Activated naive CD4-positive, alpha-beta T cell (primary cell): ENCODE measurements around the gene ID2.

Experiments used
- DNase-seq, 4 experiments: peaks; one replicate each; lab custom pipeline; 2025; lab: John Stamatoyannopoulos, UW

The ID2 gene

DNA sequence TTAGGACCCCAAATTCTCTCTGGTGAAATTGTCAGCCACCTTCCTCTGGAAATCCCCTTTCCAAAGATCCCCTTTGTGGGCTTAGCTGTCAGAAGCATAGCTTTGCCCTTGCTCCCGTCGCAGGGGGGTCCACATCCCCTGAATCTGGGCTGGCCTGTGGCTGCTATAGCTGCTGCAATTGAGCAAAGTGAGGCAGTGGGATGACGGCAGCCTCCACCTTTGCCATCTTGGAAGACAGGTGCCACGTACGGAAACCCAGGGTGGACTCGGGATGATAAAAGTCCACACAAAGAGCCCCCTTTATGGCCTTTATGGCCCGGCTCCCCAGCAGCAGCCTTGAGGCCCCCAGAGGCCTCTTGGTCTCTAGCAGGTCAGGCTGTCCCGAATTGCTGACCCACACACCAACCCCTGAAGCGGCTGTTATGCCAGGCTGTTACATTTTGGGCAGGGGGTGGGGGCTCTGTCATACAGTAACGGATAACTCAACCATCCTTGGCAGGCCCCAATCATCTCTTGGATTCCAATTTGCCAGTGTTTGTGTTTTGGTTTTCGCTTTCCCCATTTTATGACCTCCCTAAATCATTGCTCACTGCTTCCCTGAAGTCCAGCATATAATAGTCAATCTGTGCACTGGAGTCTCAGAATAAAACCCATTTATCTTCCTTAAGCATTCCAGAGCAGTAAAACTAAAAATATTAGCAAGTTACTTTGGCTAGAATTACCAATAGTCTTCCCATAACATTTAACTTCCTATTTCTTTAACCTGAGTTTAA lies 33.2 kb upstream of the ID2 start:
- no peak for DNase-seq

DNA sequence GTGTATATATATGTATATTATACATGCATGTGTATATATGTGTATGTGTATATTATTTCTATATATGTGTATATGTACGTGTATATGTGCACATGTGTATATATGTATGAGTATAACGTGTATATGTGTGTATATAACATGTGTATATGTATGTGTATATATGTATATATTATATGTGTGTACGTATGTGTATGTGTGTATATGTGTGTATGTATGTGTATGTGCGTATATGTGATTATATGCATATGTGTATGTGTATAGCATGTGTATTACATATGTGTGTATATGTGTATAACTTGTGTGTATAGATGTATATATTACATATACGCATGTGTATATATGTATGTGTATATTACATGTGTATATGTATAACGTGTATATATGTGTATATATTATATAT lies 32.1 kb upstream of the ID2 start:
- DNase-seq: no peak

DNA sequence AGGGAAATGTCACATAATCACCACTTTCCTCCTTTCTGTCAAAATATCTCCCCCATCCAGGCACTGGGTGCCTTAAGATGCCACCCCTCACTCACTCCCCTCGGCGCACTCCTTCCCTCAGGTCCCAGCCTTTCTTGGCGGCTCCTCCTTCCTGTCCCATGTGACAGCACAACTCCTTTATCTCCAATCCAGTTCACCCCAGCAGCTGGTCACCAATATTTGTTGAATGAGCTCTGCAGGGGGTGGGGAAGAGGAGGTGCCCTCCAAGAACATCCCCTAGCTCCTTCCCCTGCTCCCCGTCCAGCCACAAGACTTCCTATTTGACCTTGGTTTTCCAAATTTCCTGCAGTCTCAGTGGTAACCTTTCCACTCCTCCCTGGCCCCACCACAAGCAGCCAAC lies 31.6 kb upstream of the ID2 start:
- DNase-seq: no peak

DNA sequence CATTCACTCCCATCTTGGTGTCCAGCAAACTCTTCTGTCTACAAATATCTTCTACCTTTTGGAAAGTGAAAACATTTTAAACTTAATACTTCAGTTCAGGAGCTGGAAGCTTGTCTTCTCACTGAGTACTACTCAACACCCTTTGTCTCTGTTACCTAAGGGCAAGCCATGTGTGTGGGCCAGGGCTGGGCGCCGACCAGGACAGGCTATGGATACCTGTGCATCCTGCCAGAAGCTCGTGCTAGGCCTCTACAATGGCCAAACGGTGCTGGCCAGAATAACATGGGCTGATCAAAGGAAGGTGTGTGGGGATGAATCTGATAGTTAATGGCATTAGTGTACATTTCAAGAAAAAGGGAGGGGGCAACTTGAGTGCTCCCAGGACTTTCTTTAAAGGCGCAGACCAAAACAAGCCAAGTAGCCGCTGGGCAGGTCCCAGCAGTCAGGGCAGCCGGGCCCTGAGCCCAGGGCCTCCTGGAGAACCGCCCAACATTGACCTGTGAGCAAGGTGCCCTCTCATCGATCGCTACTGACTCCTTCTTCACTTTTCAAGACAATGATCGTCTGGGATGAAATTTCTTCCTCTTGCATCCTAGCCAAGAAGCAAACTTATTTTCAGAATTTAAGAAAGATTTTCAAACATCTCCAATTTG lies 29.0 kb upstream of the ID2 start:
- DNase-seq: no peak

DNA sequence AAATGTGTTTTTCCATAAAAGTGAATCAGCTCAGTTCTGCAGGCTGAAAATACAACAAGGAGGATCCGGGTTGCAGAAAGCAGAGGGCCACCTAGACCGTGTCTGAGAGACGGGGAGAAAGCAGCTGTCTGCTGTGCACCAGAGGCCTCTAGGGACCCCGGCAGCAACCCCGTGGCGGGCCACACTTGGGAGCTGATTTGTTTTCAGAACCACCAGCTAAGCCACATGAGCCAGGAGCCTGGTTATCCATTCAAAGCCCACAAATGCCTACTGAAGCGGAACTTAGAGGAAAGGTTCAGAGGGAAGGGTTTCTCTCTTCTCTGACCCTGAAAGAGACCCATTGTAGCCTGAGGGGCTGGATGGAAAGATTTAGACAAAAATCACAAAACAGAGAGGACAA lies 28.4 kb upstream of the ID2 start:
- DNase-seq: no peak

DNA sequence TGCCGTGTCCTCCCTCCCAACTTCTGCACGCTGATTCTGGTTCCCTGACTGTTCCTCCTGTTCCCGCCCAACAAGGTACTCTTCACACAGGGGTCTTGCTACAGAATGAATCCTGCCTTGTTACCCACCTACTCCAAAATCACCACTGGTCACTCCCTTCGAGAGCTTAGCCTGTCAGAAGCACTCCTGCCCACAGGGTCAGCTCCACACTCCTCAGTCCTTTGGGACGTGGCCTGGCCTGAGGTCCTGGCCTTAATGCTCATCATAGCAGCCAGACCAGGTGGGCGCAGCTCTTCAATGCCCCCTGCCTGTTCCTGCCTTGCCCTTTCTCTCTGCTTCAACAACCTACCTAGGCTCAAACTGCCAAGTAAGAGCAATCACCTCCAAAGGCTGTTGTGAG lies 27.8 kb upstream of the ID2 start:
- no peak for DNase-seq

DNA sequence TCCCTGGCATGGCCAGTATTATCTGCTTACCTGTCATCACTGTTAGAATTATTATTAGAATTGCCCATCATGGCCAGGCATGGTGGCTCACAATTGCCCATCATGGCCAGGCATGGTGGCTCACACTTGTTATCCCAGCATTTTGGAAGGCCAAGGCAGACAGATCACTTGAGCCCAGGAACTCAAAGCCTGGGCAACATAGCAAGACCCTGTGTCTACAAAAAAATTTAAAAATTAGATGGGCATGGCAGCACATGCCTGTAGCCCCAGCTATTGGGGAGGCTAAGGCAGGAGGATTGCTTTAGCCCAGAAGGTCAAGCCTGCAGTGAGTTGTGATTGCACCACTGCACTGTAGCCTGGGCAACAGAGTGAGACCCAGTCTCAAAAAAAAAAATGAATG lies 27.4 kb upstream of the ID2 start:
- DNase-seq: no peak

DNA sequence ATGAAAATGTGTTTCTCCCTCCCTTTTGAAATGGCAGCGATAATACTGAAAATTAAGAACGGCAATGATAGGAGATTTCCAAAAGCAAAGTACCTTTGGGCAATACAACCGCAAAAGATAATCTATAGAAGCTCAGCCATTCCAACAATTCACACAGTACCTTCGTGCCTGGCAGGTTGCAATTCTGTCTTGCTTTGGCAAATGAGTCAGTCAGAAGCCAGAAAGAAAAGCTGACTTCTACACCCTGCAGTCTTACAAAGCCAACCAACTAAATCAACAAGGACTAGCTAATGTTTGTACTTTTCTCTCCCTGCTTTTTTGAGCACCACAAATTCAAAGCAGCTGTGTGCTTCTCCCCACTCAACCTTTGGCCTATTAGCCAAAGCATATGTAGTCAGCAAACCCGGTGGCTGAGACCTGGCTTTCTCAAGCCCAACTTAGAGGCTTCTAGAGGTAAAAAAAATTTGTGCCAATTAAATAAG lies 25.7 kb upstream of the ID2 start:
- no peak for DNase-seq

DNA sequence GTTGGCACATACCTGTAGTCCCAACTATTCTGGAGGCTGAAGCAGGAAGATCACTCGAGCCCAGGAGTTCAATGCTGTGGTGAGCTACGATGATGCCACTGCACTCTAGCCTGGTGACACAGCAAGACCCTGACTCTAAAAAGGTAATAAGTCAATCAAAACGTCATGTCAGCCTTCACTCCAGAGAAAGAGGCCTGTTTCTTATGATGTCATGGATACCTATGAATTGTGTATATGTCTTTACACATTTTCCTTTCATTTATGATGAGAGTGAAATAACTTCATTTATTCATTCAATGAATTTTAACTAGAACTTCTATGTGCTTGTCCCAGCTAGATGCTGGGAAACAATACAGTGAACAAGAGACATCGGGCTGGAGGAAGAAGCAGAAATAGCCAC lies 25.0 kb upstream of the ID2 start:
- no peak for DNase-seq

DNA sequence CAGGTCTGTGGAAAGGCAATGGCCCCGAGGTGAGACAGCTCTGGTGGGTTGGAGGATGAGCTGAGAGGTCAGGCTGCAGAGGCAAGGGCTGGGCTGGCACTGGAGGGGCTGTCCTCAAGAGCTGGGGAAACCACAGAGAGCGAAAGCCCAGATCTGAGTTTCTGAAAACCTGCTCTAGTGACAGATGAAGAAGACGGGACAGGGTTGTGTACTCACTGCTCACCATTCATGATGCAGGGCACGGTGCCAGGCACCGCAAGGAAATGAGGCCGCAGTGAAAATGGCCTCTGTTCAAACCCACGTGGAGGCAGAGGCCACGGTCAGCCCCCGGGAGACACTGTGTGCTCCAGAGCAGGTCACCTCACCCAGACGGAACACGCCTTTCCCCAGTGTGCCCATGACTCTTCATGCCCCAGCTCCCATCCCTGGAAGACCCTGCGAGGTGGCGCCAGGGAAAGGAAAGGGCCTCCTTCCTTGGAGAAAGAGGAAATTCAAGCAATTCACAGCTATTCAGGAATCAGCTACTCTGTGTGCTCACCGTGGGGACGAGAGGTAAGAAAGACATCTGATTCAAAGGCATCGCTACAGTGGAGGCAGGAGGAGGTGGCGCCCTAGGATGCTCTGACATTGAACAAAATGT lies 24.3 kb upstream of the ID2 start:
- no peak for DNase-seq

DNA sequence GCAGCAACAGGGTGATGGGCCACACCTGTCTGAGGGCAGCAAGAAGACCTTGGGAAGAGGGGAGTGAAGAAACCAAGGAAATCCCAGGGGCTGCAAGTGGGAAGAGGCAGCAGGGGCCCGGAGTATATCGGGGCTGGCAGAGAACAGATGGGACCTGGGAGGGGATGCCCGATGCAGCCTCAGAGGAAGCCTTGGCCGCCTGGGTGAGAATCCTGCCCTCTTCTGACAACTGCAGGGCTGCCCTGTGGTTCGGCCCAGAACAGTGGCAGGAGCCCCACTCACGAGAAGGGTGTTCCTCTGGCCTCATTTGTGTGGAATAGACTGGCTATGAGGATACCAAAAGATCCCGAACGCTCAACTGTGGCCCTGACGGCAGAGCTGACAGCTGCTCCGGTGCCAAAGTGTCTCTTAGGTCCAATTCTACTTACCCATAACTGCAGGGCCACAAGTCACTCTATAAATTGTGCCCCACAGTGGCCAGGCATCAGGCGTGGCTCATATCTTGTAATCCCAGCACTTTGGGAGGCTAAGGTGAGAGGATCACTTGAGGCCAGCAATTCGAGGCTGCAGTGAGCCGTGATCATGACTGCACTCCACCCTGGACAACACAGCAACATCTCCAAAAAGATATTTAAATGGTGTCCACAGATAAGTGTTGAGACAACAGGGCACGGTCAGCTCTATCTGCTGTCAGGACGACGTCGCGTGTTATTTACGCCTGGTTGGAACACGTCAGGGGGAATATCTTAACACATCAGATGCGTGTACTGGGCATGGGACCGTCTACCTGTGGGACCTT lies 23.6 kb upstream of the ID2 start:
- no peak for DNase-seq

DNA sequence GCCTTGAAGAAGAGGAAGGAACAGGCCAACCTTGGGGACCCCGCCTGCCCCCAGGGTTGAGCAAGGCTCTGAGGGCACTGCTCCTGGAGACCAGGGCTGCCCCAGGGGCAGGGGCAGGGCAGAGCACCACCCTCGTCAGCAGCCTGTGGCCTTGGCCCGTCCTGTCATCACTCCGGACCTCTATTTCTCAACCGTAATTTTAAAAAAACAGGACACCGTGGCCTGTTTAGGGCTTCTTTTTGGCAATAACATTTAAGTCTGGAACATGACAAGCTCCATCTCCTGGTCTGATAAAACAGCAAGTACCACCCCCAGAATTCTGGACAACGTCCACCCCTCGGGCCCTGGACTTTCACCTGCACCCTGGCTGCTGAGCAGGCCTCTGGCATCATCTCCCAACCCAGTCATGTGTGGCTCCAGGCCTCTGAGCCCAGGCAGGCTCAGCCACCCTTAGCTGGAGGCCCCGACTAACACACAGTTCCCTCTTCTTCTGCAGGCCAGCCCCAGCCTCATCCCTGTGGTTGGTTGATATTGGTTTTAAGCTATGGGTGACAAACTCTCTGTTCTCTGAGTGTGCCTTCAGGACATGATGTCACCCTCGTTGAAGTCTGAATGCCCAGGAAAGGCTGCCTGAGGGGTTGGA lies 22.6 kb upstream of the ID2 start:
- DNase-seq: no peak

DNA sequence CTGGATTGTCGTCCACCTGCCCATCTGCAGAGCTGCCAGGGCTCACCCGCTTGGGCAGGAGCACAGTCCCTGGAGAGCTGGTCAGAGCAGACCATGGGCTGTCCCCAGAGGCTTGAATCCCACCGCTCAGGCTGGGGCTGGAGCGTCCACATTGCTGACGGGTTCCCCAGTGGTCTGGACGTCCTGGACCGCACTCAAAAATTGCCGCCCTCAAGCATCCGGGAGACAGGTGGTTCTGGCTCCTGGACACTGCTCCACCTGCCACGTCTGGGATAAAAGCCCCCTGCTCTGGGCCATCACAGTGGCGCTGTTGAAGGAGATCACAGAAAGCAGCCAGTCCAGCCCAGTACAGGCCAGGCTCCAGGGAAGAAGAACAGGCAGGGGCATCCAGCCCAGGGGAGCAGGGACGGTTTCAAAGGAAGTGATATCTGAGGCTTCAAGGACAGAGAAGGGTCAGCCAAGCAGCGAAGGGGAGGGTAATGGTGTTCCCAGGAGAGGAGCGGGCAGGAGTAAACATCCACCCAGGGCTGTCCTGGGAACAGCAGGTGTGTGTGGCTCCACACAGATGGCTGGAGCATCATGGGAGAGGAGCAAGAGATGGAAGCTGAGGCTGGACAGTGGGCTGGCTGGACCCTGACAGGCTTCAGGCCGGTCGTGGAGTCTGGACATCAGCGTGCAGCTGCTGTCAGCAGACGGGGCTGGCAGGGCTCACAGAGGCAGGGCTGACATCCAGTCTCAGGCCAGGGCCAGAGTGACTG lies 21.9 kb upstream of the ID2 start:
- no peak for DNase-seq

DNA sequence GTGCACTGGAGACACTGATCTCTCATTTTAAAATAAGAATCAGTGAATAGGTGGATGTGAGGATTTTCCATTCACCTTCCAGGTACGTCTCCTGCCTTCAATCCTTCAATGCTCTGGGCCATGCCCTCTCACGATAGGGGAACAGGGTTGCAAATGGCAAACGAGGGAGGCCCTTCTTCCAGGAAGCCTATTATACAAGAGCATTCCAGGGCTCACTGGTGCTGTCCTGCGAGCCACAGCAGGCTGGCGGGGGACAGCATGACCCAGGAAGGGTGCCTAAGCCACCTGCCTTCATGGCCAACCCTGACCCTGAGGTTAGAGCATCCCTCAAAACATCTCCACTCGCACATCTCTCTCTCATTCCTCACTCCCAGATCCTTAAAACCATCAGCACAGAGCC lies 20.6 kb upstream of the ID2 start:
- no peak for DNase-seq

DNA sequence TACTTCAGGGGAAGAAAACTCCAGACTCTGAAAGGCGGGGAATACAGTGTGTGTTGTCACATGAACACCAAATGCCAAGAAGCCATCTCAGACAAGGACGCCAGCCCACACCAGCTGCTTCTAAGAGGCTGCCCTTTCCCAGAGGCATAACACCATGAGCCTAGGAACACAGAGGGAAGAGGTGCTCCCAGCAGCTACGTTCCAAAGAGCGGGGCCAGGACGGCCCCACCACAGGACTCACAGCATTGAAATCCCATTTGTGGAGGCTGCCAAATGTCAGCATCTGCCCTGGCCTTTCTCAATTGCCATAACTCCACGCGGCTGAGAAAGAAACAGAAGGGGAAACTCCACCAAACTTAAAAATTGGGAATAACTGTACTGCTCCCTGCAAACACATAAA lies 20.1 kb upstream of the ID2 start:
- DNase-seq: no peak

DNA sequence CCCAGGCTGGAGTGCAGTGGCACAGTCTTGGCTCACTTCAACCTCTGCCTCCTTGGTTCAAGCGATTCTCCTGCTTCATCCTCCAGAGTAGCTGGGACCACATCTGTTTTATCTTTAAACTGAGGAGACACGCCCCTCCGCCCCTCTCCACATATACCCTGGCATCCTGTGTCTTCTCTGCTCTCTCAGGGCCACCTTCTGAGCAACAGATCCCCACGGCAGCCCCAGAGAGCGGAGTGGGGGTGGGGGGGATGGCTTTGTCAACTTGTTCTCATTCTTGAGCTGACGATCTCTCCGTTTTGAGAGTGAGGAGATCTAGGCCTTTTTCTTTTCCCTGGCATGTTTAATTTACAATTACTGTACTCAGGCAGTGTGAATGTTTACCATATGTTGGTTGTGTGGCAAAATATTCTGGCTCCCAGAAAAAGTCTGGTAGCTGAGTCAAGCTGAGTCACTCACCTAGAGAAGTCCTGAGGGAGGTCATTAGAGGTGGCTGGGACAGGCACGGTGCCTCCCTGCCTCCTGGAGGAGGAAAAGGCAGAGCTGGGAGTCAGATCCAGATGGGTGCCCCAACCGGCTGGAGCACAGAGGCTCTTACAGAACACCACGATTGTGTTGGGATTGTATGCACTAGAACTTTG lies 19.5 kb upstream of the ID2 start:
- DNase-seq: no peak

DNA sequence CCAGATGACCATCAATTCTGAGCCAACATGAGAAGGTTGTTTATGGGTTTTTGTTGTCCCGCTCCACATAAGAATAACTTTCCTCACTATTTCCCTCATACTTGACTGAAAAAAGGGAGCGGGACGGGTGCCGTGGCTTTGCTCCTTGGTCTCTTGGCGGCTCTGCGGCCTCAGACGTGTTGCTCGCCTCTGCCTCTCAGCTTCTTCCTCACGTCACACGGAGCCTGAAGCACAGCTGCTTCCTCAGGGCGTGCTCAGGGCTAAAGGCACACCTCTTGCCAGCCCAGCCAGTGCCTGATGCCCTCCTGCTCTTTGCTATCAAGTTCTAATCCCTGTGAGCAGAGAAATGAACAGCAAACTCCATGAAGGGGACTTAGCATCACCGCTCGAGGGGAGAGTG lies 17.9 kb upstream of the ID2 start:
- no peak for DNase-seq

DNA sequence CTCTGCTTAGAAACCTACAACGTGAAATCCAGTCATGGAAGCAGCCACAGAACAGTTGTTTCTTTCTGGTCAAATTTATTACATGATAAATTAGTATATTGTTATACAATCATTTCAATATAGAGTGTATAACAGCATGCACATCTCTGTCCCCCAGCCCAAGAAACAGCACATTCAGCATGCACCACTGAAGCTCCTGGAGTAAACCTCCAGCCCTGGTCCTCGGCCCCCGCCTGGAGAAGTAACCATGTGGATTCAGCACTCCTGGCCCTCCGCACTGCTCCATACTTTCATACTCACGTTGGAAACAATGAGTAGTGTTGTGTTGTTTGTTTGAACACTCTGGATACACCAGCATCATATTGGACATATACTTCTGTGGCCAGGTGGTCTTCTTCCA lies 15.3 kb upstream of the ID2 start:
- DNase-seq: no peak

DNA sequence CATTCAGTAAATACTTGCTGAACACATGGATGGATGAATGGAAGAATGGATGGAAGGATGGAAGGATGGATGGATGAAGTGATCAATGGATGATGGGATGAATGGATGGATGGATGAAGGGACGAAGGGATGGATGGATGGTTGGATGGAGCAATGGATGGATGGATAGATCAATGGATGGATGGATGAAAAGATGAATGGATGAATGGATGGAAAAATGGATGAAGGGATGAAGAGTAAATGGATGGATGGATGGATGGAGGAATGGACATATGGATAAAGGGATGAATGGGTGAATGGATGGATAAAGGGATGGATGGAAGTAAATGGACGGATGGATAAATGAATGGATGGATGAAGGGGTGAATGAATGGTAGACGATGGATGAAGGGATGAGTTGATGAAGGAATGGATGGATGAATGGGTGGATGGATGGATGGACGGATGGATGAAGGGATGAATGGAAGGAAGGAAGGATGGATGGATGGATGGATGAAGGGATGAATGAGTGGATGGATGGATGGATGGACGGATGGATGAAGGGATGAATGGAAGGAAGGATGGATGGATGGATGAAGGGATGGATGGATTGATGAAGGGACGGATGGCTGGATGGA lies 13.9 kb upstream of the ID2 start:
- DNase-seq: no peak

DNA sequence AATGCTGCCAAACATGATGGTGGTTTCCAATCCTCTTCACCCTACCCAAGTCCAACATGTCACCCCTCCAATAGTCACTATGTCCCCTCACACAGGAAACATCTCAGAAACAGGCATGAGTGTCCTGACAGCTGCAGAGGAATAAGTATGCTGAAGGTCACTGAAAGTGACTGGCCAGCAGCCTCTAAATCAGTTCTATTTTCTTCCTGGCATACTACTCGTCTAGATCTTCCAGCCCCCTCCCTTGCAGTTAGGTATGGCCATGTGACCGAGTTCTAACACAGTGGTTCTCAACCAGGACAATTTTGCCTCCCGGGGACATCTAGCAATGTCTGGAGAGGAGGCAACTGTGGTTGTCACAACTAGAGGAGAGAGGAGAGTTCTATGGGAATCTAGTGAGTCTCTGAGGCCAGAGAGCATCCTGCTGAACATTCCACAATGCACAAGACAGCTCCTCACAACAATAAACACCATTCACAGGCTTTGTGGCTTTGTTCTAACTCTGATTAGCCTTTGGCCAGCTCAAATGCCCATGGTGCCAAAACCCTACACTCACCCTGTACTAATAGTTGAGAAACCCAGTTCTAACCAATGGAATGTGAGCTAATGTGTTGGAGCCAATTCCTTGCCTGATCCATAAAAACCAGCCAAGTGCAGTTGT lies 12.6 kb upstream of the ID2 start:
- no peak for DNase-seq
